ENCODE results near the gene MTHFSD. TPM values are rescaled to one million over a fixed set of nuclear protein-coding genes. Genes with fewer than 3 reads are reported as not detected.

The MTHFSD gene
- total RNA-seq, 1 donor from 2014 or later = 35.0 TPM

DNA sequence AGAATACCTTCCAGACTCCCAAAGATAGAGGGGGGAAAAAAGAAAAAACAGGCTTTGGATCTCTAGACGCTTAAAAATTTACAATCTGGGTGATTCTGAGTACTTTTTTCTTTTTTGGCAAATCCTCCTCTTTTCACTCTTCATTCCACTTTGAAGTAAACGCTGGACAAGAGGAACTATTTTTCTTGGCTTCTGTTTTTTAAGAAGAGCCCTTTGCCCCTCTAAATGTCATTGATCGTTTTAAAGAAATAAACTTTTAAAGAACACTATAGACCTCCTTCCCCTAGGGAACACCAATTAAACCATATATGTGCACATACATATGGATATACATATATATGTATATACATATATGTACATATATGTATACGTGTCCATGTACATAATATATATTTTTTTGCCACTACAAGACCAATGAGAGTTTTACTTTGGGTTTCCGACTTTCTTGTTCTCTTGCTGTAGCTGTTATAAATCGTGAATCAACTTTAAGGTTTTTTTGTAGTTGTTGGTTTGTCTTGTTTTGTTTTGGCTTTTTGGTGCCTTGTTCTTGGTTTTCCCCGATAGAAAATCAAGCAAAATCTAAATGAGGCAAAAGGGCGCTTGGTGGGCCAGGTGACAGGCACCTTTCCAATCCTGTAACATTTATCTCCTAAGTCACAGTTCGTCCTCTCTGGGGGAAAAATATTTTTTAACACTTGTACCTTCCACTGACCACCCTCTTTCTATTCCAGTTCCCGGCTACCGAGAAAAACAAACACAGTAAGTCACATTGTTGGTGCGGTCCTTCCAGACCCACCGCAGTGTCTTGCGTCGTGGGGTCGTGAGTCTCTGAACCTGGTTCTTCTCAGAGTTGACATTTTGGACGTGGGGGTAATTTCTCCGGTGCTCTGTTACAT lies 40.3 kb downstream of the MTHFSD start:
- Mint-ChIP-seq H3K27ac (no peak overlapping the region), H3K4me1 (peaks cover 5% of the 10 kb centered on the region), H3K36me3 (ENCODE audit: low read depth) (no peaks in the 10 kb centered on the region), H3K27me3 (peaks cover 61% of the 10 kb centered on the region), H3K9me3 (no peaks in the 10 kb centered on the region), H3K4me3 (no peak overlapping the region)
- CTCF ChIA-PET = no interaction called here
- intact Hi-C loops (cut with micrococcal nuclease) = loop anchor here (5.0 kb wide), 1 partner anchor 53 kb away; the partner anchor contains the start of gene FOXC2
- POLR2A ChIA-PET = no interaction called here
- ATAC-seq (ENCODE audit: low read depth) = no peak
- no peak for TF ChIP-seq CTCF (IDR thresholded peaks at IDR 0.05)
- no peak for DNase-seq

- Mint-ChIP-seq H3K4me3 (no peak overlapping the region), H3K4me1 (peaks cover 12% of the 10 kb centered on the region), H3K27ac (no peak overlapping the region), H3K36me3 (ENCODE audit: low read depth) (no peaks in the 10 kb centered on the region), H3K9me3 (no peaks in the 10 kb centered on the region), H3K27me3 (peaks cover 55% of the 10 kb centered on the region)
- intact Hi-C loops (cut with micrococcal nuclease) = loop anchor here (5.0 kb wide), 1 partner anchor 54 kb away; the partner anchor contains the start of gene FOXC2
- ATAC-seq (ENCODE audit: low read depth) (no peak), DNase-seq (no peak)
- TF ChIP-seq CTCF (IDR thresholded peaks at IDR 0.05) = no peak
- ChIA-PET POLR2A (no interaction called here), CTCF (no interaction called here)
Observed at GRCh38 chr16:86513471-86514277, 41.4 kb downstream of the MTHFSD start.

GRCh38 chr16:86512860-86513470 lies 42.1 kb downstream of the MTHFSD start:
- POLR2A ChIA-PET = no interaction called here
- no peak for TF ChIP-seq CTCF (IDR thresholded peaks at IDR 0.05)
- Mint-ChIP-seq H3K36me3 (ENCODE audit: low read depth) (no peaks in the 10 kb centered on the region), H3K27ac (no peak overlapping the region), H3K9me3 (no peaks in the 10 kb centered on the region), H3K4me1 (peaks cover 13% of the 10 kb centered on the region), H3K27me3 (peaks cover 51% of the 10 kb centered on the region), H3K4me3 (no peak overlapping the region)
- DNase-seq = no peak
- ATAC-seq (ENCODE audit: low read depth) = no peak
- CTCF ChIA-PET = no interaction called here
- intact Hi-C loops (cut with micrococcal nuclease) = loop anchor here (5.0 kb wide), 1 partner anchor 54 kb away; the partner anchor contains the start of gene FOXC2

DNA sequence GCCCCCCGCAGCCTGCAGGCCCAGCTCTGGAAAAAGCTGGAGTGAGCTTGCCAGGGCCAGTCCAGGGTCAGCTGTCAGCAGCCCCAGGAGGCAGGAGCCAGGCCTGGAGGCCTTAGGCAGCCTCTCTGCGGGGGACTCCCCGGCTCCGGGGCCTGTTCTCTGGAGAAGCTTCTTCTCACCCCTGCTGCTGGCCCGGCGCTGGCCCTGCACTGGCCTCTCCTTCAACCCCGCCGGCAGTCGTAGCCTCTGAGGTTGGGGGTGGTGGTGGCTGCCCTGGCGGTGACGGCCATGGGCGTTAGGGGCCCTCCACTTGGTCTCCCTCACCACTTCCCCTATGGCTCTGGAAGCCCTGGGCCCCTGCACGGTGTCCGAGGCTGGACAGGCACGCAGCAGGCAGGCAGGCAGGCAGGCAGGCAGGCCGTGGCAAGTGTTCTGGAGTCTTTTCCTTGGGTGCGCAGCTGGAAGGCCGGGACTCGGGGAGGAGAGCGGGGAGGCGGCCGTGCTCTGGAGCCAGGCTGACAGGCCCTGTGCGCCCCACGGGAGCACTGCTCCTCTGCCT lies 42.7 kb downstream of the MTHFSD start:
- Mint-ChIP-seq H3K4me1 (peaks cover 18% of the 10 kb centered on the region), H3K4me3 (no peak overlapping the region), H3K36me3 (ENCODE audit: low read depth) (no peaks in the 10 kb centered on the region), H3K27ac (no peak overlapping the region), H3K27me3 (peaks cover 51% of the 10 kb centered on the region), H3K9me3 (no peaks in the 10 kb centered on the region)
- intact Hi-C loops (cut with micrococcal nuclease) = loop anchor here (5.0 kb wide), 1 partner anchor 55 kb away; the partner anchor contains the start of gene FOXC2
- DNase-seq (no peak), ATAC-seq (ENCODE audit: low read depth) (no peak)
- ChIA-PET POLR2A (no interaction called here), CTCF (no interaction called here)
- no peak for TF ChIP-seq CTCF (IDR thresholded peaks at IDR 0.05)

Measured in activated B cell treated with CpG ODN at 0.5 μM for 24 hours (primary cell).